ENCODE measurements around the gene TRAPPC12.

GRCh38 chr2:3406501-3406900 is 27.0 kb downstream of the TRAPPC12 start:
- TF ChIP-seq POLR2A (IDR thresholded peaks at IDR 0.05): no peak
- TF ChIP-seq, protein P1, sequence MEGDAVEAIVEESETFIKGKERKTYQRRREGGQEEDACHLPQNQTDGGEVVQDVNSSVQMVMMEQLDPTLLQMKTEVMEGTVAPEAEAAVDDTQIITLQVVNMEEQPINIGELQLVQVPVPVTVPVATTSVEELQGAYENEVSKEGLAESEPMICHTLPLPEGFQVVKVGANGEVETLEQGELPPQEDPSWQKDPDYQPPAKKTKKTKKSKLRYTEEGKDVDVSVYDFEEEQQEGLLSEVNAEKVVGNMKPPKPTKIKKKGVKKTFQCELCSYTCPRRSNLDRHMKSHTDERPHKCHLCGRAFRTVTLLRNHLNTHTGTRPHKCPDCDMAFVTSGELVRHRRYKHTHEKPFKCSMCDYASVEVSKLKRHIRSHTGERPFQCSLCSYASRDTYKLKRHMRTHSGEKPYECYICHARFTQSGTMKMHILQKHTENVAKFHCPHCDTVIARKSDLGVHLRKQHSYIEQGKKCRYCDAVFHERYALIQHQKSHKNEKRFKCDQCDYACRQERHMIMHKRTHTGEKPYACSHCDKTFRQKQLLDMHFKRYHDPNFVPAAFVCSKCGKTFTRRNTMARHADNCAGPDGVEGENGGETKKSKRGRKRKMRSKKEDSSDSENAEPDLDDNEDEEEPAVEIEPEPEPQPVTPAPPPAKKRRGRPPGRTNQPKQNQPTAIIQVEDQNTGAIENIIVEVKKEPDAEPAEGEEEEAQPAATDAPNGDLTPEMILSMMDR (IDR thresholded peaks at IDR 0.05): no peak
- TF ChIP-seq POLR2AphosphoS5 (IDR thresholded peaks at IDR 0.05): no peak
